ENCODE results near the gene TRAPPC14.
A peak's percentile ranks its signal among the peaks of the same experiment; 100 is the strongest.

Gene TRAPPC14

GRCh38 chr7:100122568-100122967 is 36.0 kb downstream of the TRAPPC14 start (continued):
- TF ChIP-seq ZFP3 (tag by site-specific recombination; IDR thresholded peaks at IDR 0.05; ENCODE audit: low read depth) (no peak), ZNF302 (tag by site-specific recombination; IDR thresholded peaks at IDR 0.05; ENCODE audit: low read depth) (no peak), MYNN (tag by site-specific recombination; IDR thresholded peaks at IDR 0.05; ENCODE audit: borderline replicate concordance) (no peak)

GRCh38 chr7:100122067-100122466 is 36.5 kb downstream of the TRAPPC14 start:
- ChIA-PET POLR2A (interaction anchor here (0.6 to 8.4 kb wide), 2 partner anchors 13 to 21 kb away, joined by 4 to 81 read pairs; partner anchors contain the start of genes AP4M1 and MCM7), CTCF (interaction anchor here (0.6 to 0.7 kb wide), 3 partner anchors 22 to 334 kb away, joined by 3 read pairs; no protein-coding TSS in a partner anchor)
- Histone ChIP-seq H3K4me3 (ENCODE audit: low read depth, low read length) (no peak overlapping the region), H3K36me3 (ENCODE audit: control insufficient read depth in 2 of 2, insufficient read depth in 1 of 2, low read length in 2 of 2) (peaks cover 0 to 13% of the 10 kb centered on the region in 2 experiments; a peak in 2 of 3 replicates), H3K27ac (ENCODE audit: extremely low read depth, low read depth, low read length) (no peak overlapping the region), H3K4me1 (ENCODE audit: control insufficient read depth, insufficient read depth, low read length) (peaks cover 3% of the 10 kb centered on the region), H3K9me3 (ENCODE audit: control insufficient read depth, insufficient read depth, low read depth, low read length) (no peaks in the 10 kb centered on the region)
- TF ChIP-seq ZBTB6 (tag by site-specific recombination; IDR thresholded peaks at IDR 0.05) (peak; percentile 73), ZNF341 (tag by site-specific recombination; IDR thresholded peaks at IDR 0.05; ENCODE audit: low read depth) (peak; percentile 69), ZNF394 (tag by site-specific recombination; IDR thresholded peaks at IDR 0.05; ENCODE audit: borderline replicate concordance) (no peak), ZBTB17 (tag by site-specific recombination; IDR thresholded peaks at IDR 0.05) (peak; percentile 54), IKZF3 (tag by site-specific recombination; IDR thresholded peaks at IDR 0.05) (0 out of 2 replicates have a peak, but pooled peaks have one; percentile 36), ZNF169 (tag by site-specific recombination; IDR thresholded peaks at IDR 0.05) (no peak), ZNF600 (tag by site-specific recombination; IDR thresholded peaks at IDR 0.05) (peak; percentile 98)

GRCh38 chr7:100120733-100121036 is 37.8 kb downstream of the TRAPPC14 start:
- H3K9me3 ChIP-seq (ENCODE audit: control insufficient read depth, insufficient read depth, low read depth, low read length) = no peaks in the 10 kb centered on the region
- no peak for TF ChIP-seq ZSCAN30 (tag by site-specific recombination; IDR thresholded peaks at IDR 0.05)
- ChIA-PET CTCF (interaction anchor here (1.0 to 1.1 kb wide), 2 partner anchors 10 to 97 kb away, joined by 3 to 4 read pairs; no protein-coding TSS in a partner anchor), POLR2A (interaction anchor here (0.7 to 8.4 kb wide), 3 partner anchors 12 to 28 kb away, joined by 3 to 81 read pairs (median 3); partner anchors contain the start of genes AP4M1, LAMTOR4 and MCM7)
- peak overlapping the region; percentile 90 for H3K4me3 ChIP-seq (ENCODE audit: low read depth, low read length)
- peak overlapping the region; percentile 87 for H3K27ac ChIP-seq (ENCODE audit: extremely low read depth, low read depth, low read length)
- peaks cover 3% of the 10 kb centered on the region; the same call in 1 of the 2 replicates for H3K4me1 ChIP-seq (ENCODE audit: control insufficient read depth, insufficient read depth, low read length)
- peaks cover 0 to 13% of the 10 kb centered on the region in 2 experiments; a peak in 2 of 3 replicates for H3K36me3 ChIP-seq (ENCODE audit: control insufficient read depth in 2 of 2, insufficient read depth in 1 of 2, low read length in 2 of 2)

GRCh38 chr7:100119970-100120732 is 38.4 kb downstream of the TRAPPC14 start:
- ChIA-PET POLR2A (interaction anchor here (0.7 to 8.4 kb wide), 3 partner anchors 11 to 29 kb away, joined by 3 to 81 read pairs (median 3); partner anchors contain the start of genes AP4M1, LAMTOR4 and MCM7), CTCF (interaction anchor here (0.7 to 1.1 kb wide), 2 partner anchors 11 to 18 kb away, joined by 3 to 4 read pairs; no protein-coding TSS in a partner anchor)
- no peaks in the 10 kb centered on the region for H3K9me3 ChIP-seq (ENCODE audit: control insufficient read depth, insufficient read depth, low read depth, low read length)
- peak overlapping the region; percentile 87 for H3K27ac ChIP-seq (ENCODE audit: extremely low read depth, low read depth, low read length)
- H3K4me3 ChIP-seq (ENCODE audit: low read depth, low read length) = peak overlapping the region; percentile 90
- peaks cover 3% of the 10 kb centered on the region; the same call in 1 of the 2 replicates for H3K4me1 ChIP-seq (ENCODE audit: control insufficient read depth, insufficient read depth, low read length)
- peaks cover 0 to 13% of the 10 kb centered on the region in 2 experiments; a peak in 2 of 3 replicates for H3K36me3 ChIP-seq (ENCODE audit: control insufficient read depth in 2 of 2, insufficient read depth in 1 of 2, low read length in 2 of 2)
- no peak for TF ChIP-seq ZNF792 (tag by site-specific recombination; IDR thresholded peaks at IDR 0.05)
- no peak for TF ChIP-seq PRDM6 (tag by site-specific recombination; IDR thresholded peaks at IDR 0.05)
- TF ChIP-seq GLI4 (tag by site-specific recombination; IDR thresholded peaks at IDR 0.05) = no peak
- TF ChIP-seq ZNF18 (tag by site-specific recombination; IDR thresholded peaks at IDR 0.05) = no peak
- no peak for TF ChIP-seq ZNF518A (tag by site-specific recombination; conservative IDR thresholded peaks at IDR 0.05; ENCODE audit: low read depth)

All from HEK293 (cell line).